K562 (cell line): Measurements from ENCODE around the gene SLC2A8. TPM values are rescaled to one million over a fixed set of nuclear protein-coding genes. Genes with fewer than 3 reads are reported as not detected.

Experiments used
- ADNP ChIP-seq: fragments of 200-800 bp; sonication (Bioruptor generic); IDR thresholded peaks from 2 replicates; pipeline ENCODE4 v1.6.1; 2016; ENCODE audit warnings: missing genetic modification characterization, missing compliant biosample characterization
- CBX1 ChIP-seq: sonication (generic); IDR thresholded peaks from 2 replicates; pipeline ENCODE4 v1.6.1; 2016; ENCODE audit warnings: antibody characterized with exemption, low read depth, mild to moderate bottlenecking
- DDX20 ChIP-seq: fragments of 450-650 bp; IDR thresholded peaks from 2 replicates; pipeline ENCODE4 v1.6.1; 2016; ENCODE audit warnings: missing genetic modification characterization, low read depth, mild to moderate bottlenecking, missing compliant biosample characterization, moderate library complexity
- GABPB1 ChIP-seq: sonication (generic); formaldehyde crosslinking; IDR thresholded peaks from 2 replicates; pipeline ENCODE4 v1.8.0; 2022; ENCODE audit warnings: mild to moderate bottlenecking, missing genetic modification reagents
- IRF2 ChIP-seq: sonication (generic); formaldehyde crosslinking; IDR thresholded peaks from 2 replicates; pipeline ENCODE4 v1.8.1; 2022; ENCODE audit warnings: mild to moderate bottlenecking, missing genetic modification reagents
- KDM4B ChIP-seq, 2 experiments: fragments of 450-650 bp in 1 of 2; sonication (generic) in 1 of 2; IDR thresholded peaks; 2 replicates each; pipeline ENCODE4 v1.6.1; 2016 to 2017; ENCODE audit warnings: borderline replicate concordance in 2 of 2, antibody characterized with exemption in 1 of 2, low read depth in 1 of 2, mild to moderate bottlenecking in 1 of 2
- KDM5B ChIP-seq: fragments of 200-600 bp; sonication (generic); IDR thresholded peaks from 2 replicates; pipeline ENCODE4 v1.6.1; 2012; ENCODE audit warnings: low read depth, mild to moderate bottlenecking, moderate library complexity, low read length, control low read depth, inconsistent platforms; ENCODE audit not compliant: insufficient replicate concordance
- MTA2 ChIP-seq: fragments of 450-650 bp; IDR thresholded peaks from 2 replicates; pipeline ENCODE4 v1.6.1; 2016; ENCODE audit warnings: low read depth
- MYNN ChIP-seq, 2 experiments: sonication (generic); formaldehyde crosslinking in 1 of 2; IDR thresholded peaks; 2 replicates each; pipeline versions ENCODE4 v1.5.0 to v1.6.1; 2016 to 2020; ENCODE audit warnings: antibody characterized with exemption in 1 of 2, missing genetic modification reagents in 1 of 2
- PATZ1 ChIP-seq: fragments of 250-450 bp; sonication (Bioruptor Pico); IDR thresholded peaks from 2 replicates; pipeline ENCODE4 v1.5.0; 2020; ENCODE audit warnings: mild to moderate bottlenecking, borderline replicate concordance
- PCBP2 ChIP-seq: fragments of 200-400 bp; formaldehyde crosslinking; IDR thresholded peaks from 2 replicates; pipeline ENCODE4 v1.6.1; 2018; ENCODE audit warnings: low read length, low read depth, mild to moderate bottlenecking, moderate library complexity; ENCODE audit not compliant: poor library complexity, severe bottlenecking
- PHB2 ChIP-seq: fragments of 450-650 bp; IDR thresholded peaks from 2 replicates; pipeline ENCODE4 v1.6.1; 2017; ENCODE audit warnings: low read depth
- PHF21A ChIP-seq: fragments of 450-650 bp; IDR thresholded peaks from 2 replicates; pipeline ENCODE4 v1.6.1; 2017; ENCODE audit warnings: low read depth, borderline replicate concordance
- POLR2AphosphoS5 ChIP-seq: IDR thresholded peaks from 2 replicates; pipeline ENCODE4 v1.6.1; 2011; ENCODE audit warnings: mild to moderate bottlenecking, low read depth, low read length, moderate library complexity; ENCODE audit not compliant: control insufficient read depth, insufficient read depth
- RNF2 ChIP-seq: sonication (generic); IDR thresholded peaks from 2 replicates; pipeline ENCODE4 v1.6.1; 2016
- SMAD2 ChIP-seq: fragments of 150-350 bp; IDR thresholded peaks from 2 replicates; pipeline ENCODE4 v1.6.1; 2014; ENCODE audit warnings: low read depth, mild to moderate bottlenecking, low read length
- SP1 ChIP-seq: sonication (generic); formaldehyde crosslinking; IDR thresholded peaks from 2 replicates; pipeline ENCODE4 v1.8.1; 2022; ENCODE audit warnings: mild to moderate bottlenecking, missing genetic modification reagents
- STAT5B ChIP-seq: fragments of 250-450 bp; sonication (Bioruptor Pico); IDR thresholded peaks from 2 replicates; pipeline ENCODE4 v1.8.0; 2021; ENCODE audit warnings: mild to moderate bottlenecking, inconsistent platforms
- XRCC4 ChIP-seq: IDR thresholded peaks from one replicate; pipeline ENCODE4 v1.6.1; 2011; ENCODE audit not compliant: insufficient read depth, insufficient read length; ENCODE audit errors: extremely low read depth
- ZEB2 ChIP-seq: fragments of 450-650 bp; IDR thresholded peaks from 2 replicates; pipeline ENCODE4 v1.6.1; 2016
- ZNF518B ChIP-seq: fragments of 250-450 bp; sonication (Bioruptor Pico); IDR thresholded peaks from 2 replicates; pipeline ENCODE4 v1.5.0; 2021; ENCODE audit warnings: mild to moderate bottlenecking, moderate library complexity
- ZNF551 ChIP-seq: fragments of 250-450 bp; sonication (Bioruptor Pico); IDR thresholded peaks from 2 replicates; pipeline ENCODE4 v1.5.0; 2021; ENCODE audit warnings: mild to moderate bottlenecking, moderate library complexity
- polyA plus RNA-seq, 8 experiments: library from polyadenylated mRNA; depleted of rRNA in 4 of 8; stranded (reverse) in 5 of 8; unstranded in 3 of 8; fragments of >200 nt; fragmentation: Nextera tagmentation in 2 of 8; fragmentation: Illumina TruSeq in 1 of 8; extraction: Ambion mirVana in 2 of 8; extraction: Trizol in 1 of 8; gene quantifications; 2 replicates each; pipeline versions ENCODE4 v1.2.1 to v1.2.3, GENCODE V29; 2011 to 2014; ENCODE audit warnings: inconsistent platforms in 1 of 8, missing spikeins in 1 of 8
- total RNA-seq, 7 experiments: library from RNA; depleted of rRNA in 6 of 7; stranded (reverse); fragments of >200 nt in 6 of 7; fragmentation: Illumina TruSeq in 2 of 7; extraction: Trizol in 2 of 7; gene quantifications; 2 replicates each; pipeline versions ENCODE4 v1.2.1 to v1.2.3, GENCODE V29; 2011 to 2021; ENCODE audit warnings: low replicate concordance in 1 of 7
- TF ChIP-seq, protein P1 (sequence below): fragments of 450-650 bp; formaldehyde crosslinking; IDR thresholded peaks from 2 replicates; pipeline ENCODE4 v1.4.0; 2020; ENCODE audit warnings: mild to moderate bottlenecking

The SLC2A8 gene
- total and polyA plus RNA-seq, 9 of the 15 experiments (the other 6 are each of a cell fraction or from before 2014, with no cell fraction given), result 0.13 to 12.9 (median 5.2) TPM

DNA sequence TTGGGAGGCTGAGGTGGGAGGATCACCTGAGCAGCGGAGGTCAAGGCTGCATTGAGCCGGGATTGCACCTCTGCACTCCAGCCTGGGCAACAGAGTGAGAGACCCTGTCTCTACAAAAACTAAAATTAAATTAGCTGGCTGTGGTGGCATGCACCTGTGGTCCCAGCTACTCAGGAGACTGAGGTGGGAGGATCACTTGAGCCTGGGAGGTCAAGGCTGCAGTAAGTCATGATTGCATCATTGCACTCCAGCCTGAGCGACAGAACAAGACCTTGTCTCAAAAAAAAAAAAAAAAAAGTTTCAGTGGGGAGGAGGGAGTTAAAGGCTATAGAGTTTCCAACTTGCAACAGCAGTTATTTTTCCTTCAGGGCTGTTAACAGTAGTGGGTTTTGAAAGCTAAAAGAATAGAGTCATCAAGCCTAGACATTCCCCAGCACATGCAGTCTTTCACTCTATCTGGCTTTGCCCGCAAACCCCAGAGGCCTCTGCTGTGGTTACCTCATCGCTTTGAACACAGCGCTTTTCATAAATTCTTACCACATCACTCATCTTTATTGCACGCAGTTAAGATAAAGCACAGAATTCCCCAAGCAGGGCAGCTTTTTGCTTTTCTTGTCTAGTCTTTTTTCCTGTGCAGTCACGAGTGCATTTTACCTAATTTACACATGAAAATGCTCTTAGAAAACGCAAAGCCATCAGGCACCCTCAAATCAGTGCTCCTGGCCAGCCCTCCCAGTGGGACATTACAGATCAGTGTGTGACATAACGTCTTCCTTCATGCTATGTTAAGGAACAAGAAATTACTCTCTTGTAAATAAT is 8.7 kb upstream of the SLC2A8 start (continued):
- TF ChIP-seq GABPB1 (CRISPR knock-in tag) (no peak), PCBP2 (no peak), ZNF518B (no peak), ZNF551 (no peak), MTA2 (no peak), XRCC4 (no peak), MYNN (IDR thresholded peaks at IDR 0.05) (no peak), MYNN (CRISPR knock-in tag; IDR thresholded peaks at IDR 0.05) (no peak), DDX20 (no peak), CBX1 (no peak), ZEB2 (0 out of 2 replicates have a peak, but pooled peaks have one; percentile 41), PHB2 (no peak), IRF2 (CRISPR knock-in tag) (no peak), STAT5B (CRISPR knock-in tag) (no peak), SMAD2 (no peak), PATZ1 (no peak), KDM5B (no peak), KDM4B (IDR thresholded peaks at IDR 0.05; ENCODE audit: borderline replicate concordance in 2 of 2, low read depth in 1 of 2) (no peak), ADNP (tag) (no peak), POLR2AphosphoS5 (no peak), RNF2 (peak; percentile 53; the same call in 1 of the 2 replicates), PHF21A (no peak), SP1 (no peak)
- TF ChIP-seq, protein P1, sequence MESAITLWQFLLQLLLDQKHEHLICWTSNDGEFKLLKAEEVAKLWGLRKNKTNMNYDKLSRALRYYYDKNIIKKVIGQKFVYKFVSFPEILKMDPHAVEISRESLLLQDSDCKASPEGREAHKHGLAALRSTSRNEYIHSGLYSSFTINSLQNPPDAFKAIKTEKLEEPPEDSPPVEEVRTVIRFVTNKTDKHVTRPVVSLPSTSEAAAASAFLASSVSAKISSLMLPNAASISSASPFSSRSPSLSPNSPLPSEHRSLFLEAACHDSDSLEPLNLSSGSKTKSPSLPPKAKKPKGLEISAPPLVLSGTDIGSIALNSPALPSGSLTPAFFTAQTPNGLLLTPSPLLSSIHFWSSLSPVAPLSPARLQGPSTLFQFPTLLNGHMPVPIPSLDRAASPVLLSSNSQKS (CRISPR knock-in tag), result no peak
